ENCODE data around the gene EDIL3.
"Not testable (repeated sequence)": the region's sequence is repeated elsewhere in the genome, so short reads cannot be mapped to it uniquely, and the experiment has no call there.

The EDIL3 gene

DNA sequence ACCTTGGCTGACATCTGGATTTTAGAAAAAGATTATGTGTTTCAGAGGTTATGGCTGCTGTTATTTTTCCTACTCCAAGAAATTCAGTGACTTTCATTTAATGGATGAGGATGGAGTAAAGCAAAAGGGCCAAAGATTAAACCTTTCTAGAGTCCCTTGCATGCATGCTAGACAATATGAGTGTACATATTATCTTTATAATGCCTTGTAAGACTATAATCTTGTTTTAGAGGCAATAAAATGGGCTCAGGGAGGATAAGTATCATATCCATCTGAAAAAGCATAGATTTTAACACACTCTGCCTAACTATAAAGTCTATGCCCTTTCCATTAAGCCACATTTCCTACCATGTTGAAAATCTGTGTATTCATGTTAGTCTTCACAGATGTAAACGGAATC is 199.8 kb downstream of the EDIL3 start:
- Mint-ChIP-seq H3K4me3 (no peak overlapping the region), H3K36me3 (no peaks in the 10 kb centered on the region), H3K27ac (no peak overlapping the region), H3K9me3 (peaks cover 8% of the 10 kb centered on the region), H3K27me3 (no peaks in the 10 kb centered on the region), H3K4me1 (no peaks in the 10 kb centered on the region)
- DNase-seq (ENCODE audit: low spot score in 2 of 2) (no peak), ATAC-seq (ENCODE audit: low read depth) (no peak)

DNA sequence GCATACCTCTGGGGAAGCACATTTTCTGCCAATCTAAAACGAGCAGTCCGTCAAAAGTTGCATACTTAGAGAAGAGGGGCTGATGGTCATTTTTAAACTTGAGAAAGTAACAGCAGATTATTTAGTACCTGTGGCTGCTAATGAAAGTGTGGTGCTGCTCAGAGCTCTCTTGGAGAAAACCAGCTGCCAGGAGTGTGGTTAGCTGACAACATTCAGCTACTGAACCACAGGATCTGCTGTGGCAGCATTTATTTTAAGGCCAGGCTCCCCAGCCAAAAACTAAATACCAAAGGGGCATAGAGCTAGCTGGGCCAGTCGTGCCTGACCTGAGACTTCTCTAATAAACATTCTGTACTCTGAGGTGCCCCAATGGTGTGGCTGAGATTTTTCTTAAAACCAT is 203.6 kb downstream of the EDIL3 start:
- Mint-ChIP-seq H3K36me3 (no peaks in the 10 kb centered on the region), H3K9me3 (peaks cover 10% of the 10 kb centered on the region), H3K4me1 (no peaks in the 10 kb centered on the region), H3K27ac (no peak overlapping the region), H3K4me3 (no peak overlapping the region), H3K27me3 (no peaks in the 10 kb centered on the region)
- DNase-seq (ENCODE audit: low spot score in 2 of 2) = no peak
- ATAC-seq (ENCODE audit: low read depth) = no peak

DNA sequence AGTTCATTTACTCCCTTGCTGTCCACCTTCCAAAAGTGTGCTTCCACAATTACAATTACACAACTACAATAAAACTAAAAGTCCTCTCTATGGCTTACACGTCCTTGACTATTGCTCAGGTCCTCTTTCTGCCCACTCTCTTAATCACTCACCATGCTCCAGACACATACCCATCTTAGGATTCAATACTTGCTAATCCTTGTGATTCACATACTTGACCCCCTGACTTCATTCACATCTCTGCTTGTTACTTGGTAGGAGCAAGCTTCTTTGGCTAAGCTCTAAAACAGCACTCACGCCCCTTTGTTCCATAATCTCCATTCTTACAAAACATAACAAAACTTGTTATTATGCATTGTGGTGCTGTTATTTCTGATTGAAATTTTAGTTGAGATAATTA is 215.8 kb downstream of the EDIL3 start:
- no peak overlapping the region for H3K27ac Mint-ChIP-seq
- no peak overlapping the region for H3K4me3 Mint-ChIP-seq
- peaks cover 1% of the 10 kb centered on the region for H3K9me3 Mint-ChIP-seq
- H3K4me1 Mint-ChIP-seq = no peaks in the 10 kb centered on the region
- H3K36me3 Mint-ChIP-seq = no peaks in the 10 kb centered on the region
- H3K27me3 Mint-ChIP-seq = no peaks in the 10 kb centered on the region
- no peak for DNase-seq (ENCODE audit: low spot score in 2 of 2)
- no peak for ATAC-seq (ENCODE audit: low read depth)

DNA sequence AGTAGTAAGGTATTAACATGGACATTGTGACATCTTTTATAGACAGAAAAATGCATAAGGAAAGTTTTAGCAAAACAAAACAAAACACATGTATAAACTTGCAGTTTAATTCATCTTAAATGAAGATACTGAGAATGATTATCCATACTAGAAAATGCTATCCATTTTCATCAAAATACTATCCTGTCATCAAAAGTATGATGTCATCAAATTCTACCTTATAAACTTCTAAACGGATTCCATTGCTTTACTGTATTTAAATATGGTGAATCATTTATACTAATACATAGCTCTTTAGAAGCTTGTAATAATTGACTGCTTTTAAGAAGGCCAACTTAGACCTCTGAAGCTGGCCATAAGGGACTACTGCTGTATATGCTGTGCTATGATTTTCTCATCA is 221.0 kb downstream of the EDIL3 start:
- Mint-ChIP-seq H3K27me3 (no peaks in the 10 kb centered on the region), H3K4me3 (no peak overlapping the region), H3K4me1 (no peaks in the 10 kb centered on the region), H3K27ac (no peak overlapping the region), H3K9me3 (peaks cover 2% of the 10 kb centered on the region), H3K36me3 (no peaks in the 10 kb centered on the region)
- DNase-seq (ENCODE audit: low spot score in 2 of 2) = no peak
- no peak for ATAC-seq (ENCODE audit: low read depth)

DNA sequence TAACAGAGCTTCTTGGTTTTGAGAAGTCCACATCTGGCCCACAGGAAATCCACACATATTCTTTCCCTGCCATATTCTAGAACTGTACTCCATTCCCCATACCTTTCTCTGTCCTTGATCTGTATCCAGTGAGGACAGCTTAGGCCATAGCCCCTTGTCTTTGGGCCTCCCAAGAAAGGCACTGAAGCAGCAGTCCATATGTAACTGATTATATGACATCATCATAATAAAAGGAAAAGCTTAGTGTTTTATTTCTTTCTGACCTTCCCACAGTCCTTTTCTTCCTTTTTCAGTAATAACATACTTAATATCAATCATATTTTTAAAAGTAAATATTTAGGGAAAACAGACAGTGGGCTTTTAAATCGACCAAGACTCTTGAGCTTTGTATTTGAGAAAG is 222.0 kb downstream of the EDIL3 start:
- peaks cover 2% of the 10 kb centered on the region for H3K9me3 Mint-ChIP-seq

DNA sequence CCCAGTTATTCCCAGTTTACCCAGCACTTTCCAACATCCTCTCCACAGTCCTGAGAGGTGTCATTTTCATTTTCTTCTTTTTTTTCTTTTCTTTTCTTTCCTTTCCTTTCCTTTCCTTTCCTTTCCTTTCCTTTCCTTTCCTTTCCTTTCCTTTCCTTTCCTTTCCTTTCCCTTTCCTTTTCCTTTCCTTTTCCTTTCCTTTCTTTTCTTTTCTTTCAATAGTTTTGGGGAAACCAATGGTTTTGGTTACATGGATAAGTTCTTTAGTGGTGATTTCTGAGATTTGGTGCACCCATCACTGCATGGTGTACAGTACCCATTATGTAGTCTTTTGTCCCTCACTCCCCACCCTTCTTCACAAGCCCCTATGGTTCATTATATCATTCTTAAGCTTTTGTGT is 224.0 kb downstream of the EDIL3 start:
- not testable (repeated sequence) for H3K4me3 Mint-ChIP-seq

More for the DNA sequence above, 222.0 kb downstream of the EDIL3 start:
- H3K4me1 Mint-ChIP-seq = no peaks in the 10 kb centered on the region
- no peak overlapping the region for H3K27ac Mint-ChIP-seq
- no peaks in the 10 kb centered on the region for H3K27me3 Mint-ChIP-seq
- ATAC-seq (ENCODE audit: low read depth) (no peak), DNase-seq (ENCODE audit: low spot score in 2 of 2) (no peak)
- H3K36me3 Mint-ChIP-seq = no peaks in the 10 kb centered on the region
- H3K4me3 Mint-ChIP-seq = no peak overlapping the region

DNA sequence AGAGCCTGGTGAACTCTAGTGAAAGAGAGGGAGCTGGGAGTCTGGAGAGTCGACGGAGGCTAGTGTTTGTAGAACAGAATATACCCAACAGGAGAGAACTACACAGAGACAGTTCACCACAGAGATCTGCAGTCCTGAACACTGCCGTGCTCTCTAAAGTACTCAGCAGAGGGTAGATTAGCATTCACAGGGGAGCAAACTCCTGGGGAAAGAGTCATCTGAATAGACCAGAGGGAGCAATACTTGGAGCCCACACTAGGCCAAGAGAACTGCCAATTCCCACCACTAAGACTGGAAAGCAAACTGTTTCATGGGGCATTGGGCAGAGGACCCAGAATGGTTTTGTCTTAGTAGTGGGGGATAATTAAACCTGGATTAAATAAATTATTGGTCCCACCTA is 235.6 kb downstream of the EDIL3 start:
- H3K36me3 Mint-ChIP-seq = no peaks in the 10 kb centered on the region
- H3K4me3 Mint-ChIP-seq = no peak overlapping the region
- no peaks in the 10 kb centered on the region for H3K9me3 Mint-ChIP-seq
- H3K27me3 Mint-ChIP-seq = no peaks in the 10 kb centered on the region
- no peak for DNase-seq (ENCODE audit: low spot score in 2 of 2)
- H3K4me1 Mint-ChIP-seq = no peaks in the 10 kb centered on the region
- no peak for ATAC-seq (ENCODE audit: low read depth)
- H3K27ac Mint-ChIP-seq = no peak overlapping the region

More for the DNA sequence above, 224.0 kb downstream of the EDIL3 start:
- not testable (repeated sequence) for DNase-seq (ENCODE audit: low spot score in 2 of 2); H3K36me3 Mint-ChIP-seq; H3K27me3 Mint-ChIP-seq; H3K9me3 Mint-ChIP-seq; H3K4me1 Mint-ChIP-seq; ATAC-seq (ENCODE audit: low read depth); H3K27ac Mint-ChIP-seq

DNA sequence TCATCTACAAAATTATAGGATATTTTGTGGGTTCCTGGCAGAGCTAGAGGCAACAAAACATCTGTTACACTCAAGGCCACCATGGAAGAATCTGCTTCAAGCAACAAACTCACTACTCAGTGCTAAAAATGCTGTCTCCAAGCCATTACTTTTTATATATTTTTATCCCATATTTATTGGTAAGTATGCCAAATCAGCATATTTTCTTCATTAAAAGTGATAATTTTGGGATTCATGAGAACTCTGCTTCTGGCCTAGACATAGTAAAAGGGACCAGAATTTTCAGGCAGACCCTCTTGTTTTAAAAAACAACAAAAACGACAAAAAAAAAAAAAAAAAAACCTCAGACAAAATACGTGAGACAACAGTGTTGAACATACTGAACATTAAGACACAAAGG is 236.0 kb downstream of the EDIL3 start:
- no peak overlapping the region for H3K27ac Mint-ChIP-seq
- DNase-seq (ENCODE audit: low spot score in 2 of 2) (no peak), ATAC-seq (ENCODE audit: low read depth) (no peak)
- no peaks in the 10 kb centered on the region for H3K27me3 Mint-ChIP-seq
- no peaks in the 10 kb centered on the region for H3K36me3 Mint-ChIP-seq
- no peak overlapping the region for H3K4me3 Mint-ChIP-seq
- H3K9me3 Mint-ChIP-seq = no peaks in the 10 kb centered on the region
- no peaks in the 10 kb centered on the region for H3K4me1 Mint-ChIP-seq

DNA sequence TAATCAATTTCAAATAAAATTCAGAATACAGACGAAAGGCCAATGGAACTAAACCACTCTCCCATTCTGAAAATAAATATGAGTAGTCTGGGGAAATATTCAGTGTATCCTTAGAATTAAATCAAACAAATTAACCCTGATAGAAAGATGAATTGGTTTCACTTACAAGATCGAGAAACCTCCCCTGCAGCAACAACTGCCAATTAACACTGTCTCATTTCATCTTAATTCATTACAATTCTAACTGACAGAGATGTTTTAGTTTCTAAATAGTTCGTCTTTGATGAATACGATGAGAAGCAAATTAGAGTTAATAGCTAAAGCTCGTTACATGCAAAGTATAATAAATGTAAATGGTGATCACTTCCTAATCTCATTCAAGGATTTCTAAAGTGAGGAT is 247.1 kb downstream of the EDIL3 start:
- no peaks in the 10 kb centered on the region for H3K9me3 Mint-ChIP-seq
- no peak overlapping the region for H3K27ac Mint-ChIP-seq
- H3K36me3 Mint-ChIP-seq = no peaks in the 10 kb centered on the region
- H3K4me3 Mint-ChIP-seq = no peak overlapping the region
- DNase-seq (ENCODE audit: low spot score in 2 of 2) (no peak), ATAC-seq (ENCODE audit: low read depth) (no peak)
- no peaks in the 10 kb centered on the region for H3K4me1 Mint-ChIP-seq
- no peaks in the 10 kb centered on the region for H3K27me3 Mint-ChIP-seq

DNA sequence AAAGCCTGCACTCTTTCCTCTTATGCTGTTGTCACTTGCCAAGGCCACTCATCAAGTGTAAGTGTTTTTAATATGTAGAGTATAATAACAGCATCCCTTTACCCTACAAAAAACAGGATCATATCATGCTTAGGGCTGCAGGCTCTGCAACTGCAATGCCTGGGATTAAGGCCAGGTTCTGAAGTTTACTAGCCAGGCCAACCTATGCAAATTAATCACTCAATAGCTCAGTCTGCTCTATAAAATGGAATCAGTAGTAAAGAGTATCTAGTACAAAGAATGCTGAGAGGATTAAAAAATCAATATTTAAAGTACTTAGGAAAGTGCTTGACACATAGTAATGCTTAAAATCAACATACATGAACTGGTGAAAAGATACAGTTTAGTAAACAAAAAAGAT is 253.3 kb downstream of the EDIL3 start:
- DNase-seq (ENCODE audit: low spot score in 2 of 2) (no peak), ATAC-seq (ENCODE audit: low read depth) (no peak)
- no peak overlapping the region for H3K27ac Mint-ChIP-seq
- no peaks in the 10 kb centered on the region for H3K4me1 Mint-ChIP-seq
- H3K4me3 Mint-ChIP-seq = no peak overlapping the region
- no peaks in the 10 kb centered on the region for H3K36me3 Mint-ChIP-seq
- H3K9me3 Mint-ChIP-seq = peaks cover 2% of the 10 kb centered on the region
- H3K27me3 Mint-ChIP-seq = no peaks in the 10 kb centered on the region

DNA sequence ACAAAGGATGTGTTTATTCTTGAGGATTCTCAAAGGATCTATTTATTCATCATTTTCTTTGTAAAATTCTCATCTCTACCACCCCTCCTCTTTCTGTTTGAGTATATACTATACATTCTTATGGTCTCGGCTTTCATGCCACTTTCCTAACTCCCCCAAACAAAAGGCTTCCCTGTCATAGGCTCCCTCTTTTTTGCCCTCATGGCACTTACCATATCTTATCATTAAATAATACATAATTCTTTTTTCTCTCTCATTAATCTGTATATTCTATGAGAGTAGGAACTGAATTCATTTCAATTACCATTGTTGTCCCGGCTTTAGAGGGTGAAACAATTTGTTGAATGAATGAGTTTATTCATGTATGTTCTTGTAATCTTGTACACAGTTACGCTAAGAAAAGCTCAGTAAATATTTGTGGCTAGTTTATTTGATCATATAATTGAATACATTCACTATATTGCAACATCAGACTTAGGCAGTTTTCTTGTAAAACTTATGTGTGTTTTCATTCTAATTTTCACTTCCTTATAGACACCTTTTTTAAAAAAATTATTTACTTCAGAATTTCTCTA is 254.6 kb downstream of the EDIL3 start:
- DNase-seq (ENCODE audit: low spot score in 2 of 2) = no peak

DNA sequence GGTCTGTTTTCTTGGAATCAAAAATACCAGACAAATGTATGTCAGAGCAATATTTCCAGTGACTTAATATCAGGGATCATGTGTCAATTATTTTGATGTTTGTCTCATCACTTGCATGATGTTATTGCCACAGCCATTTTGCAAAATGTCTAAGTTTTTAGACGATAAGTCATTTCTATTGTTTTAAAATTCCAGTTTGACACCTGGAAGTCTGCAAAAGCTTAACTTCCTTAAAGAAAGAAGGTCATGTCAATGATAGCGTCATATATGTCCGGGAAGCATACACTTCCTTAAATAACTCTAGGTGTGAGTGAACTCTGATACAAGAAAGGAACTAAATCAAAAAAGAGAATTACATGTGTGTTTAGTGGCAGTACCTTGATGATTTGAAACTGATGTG is 259.5 kb downstream of the EDIL3 start:
- ATAC-seq (ENCODE audit: low read depth) (no peak), DNase-seq (ENCODE audit: low spot score in 2 of 2) (no peak)
- no peaks in the 10 kb centered on the region for H3K4me1 Mint-ChIP-seq
- H3K27me3 Mint-ChIP-seq = no peaks in the 10 kb centered on the region
- H3K4me3 Mint-ChIP-seq = no peak overlapping the region
- H3K9me3 Mint-ChIP-seq = peaks cover 3% of the 10 kb centered on the region
- no peaks in the 10 kb centered on the region for H3K36me3 Mint-ChIP-seq
- H3K27ac Mint-ChIP-seq = no peak overlapping the region

More for the DNA sequence above, 254.6 kb downstream of the EDIL3 start:
- Mint-ChIP-seq H3K36me3 (no peaks in the 10 kb centered on the region), H3K4me3 (no peak overlapping the region), H3K9me3 (peaks cover 2% of the 10 kb centered on the region), H3K27ac (no peak overlapping the region), H3K27me3 (no peaks in the 10 kb centered on the region), H3K4me1 (no peaks in the 10 kb centered on the region)
- no peak for ATAC-seq (ENCODE audit: low read depth)

DNA sequence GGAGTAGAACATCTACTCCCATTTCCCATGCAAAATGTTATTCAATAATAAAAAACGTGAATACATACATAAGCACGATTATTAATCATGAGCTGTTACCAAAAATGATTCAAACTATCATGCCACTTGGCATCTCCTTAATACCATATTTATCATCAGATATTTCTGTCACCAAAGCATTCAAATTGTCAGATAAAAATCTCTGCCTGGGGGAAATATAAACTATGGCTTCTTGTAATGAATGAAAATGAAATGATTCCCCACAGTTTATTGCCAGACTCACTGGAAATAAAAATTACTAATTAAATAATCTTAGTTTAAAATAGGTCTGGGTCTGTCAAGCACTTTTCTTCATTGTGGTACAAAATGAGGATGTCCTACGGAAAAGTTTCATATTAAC is 265.4 kb downstream of the EDIL3 start:
- DNase-seq (ENCODE audit: low spot score in 2 of 2) (no peak), ATAC-seq (ENCODE audit: low read depth) (no peak)
- Mint-ChIP-seq H3K27me3 (no peaks in the 10 kb centered on the region), H3K4me3 (no peak overlapping the region), H3K27ac (no peak overlapping the region), H3K36me3 (no peaks in the 10 kb centered on the region), H3K4me1 (no peaks in the 10 kb centered on the region), H3K9me3 (peaks cover 2% of the 10 kb centered on the region)

DNA sequence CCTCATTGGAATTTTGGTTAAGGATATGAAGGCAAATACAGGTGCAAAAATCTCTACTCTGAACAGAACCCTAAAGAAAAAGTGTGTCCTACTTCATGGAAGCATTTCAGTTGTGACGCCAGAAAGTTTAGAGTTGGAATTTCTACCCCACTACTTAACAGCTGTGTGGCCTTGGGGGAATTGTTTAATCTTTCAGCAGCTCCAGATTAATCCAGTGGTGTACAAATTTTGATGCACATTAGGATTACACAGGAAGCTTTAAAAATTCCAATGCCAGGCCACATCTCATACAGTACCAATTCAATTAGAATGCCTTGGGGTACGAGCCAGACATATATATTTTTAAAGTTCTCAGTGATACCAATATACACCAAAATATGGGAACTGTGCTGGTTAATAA is 266.1 kb downstream of the EDIL3 start:
- no peaks in the 10 kb centered on the region for H3K27me3 Mint-ChIP-seq
- H3K4me3 Mint-ChIP-seq = no peak overlapping the region
- ATAC-seq (ENCODE audit: low read depth) (no peak), DNase-seq (ENCODE audit: low spot score in 2 of 2) (no peak)
- H3K4me1 Mint-ChIP-seq = no peaks in the 10 kb centered on the region
- H3K27ac Mint-ChIP-seq = no peak overlapping the region
- H3K36me3 Mint-ChIP-seq = no peaks in the 10 kb centered on the region
- H3K9me3 Mint-ChIP-seq = peaks cover 2% of the 10 kb centered on the region

DNA sequence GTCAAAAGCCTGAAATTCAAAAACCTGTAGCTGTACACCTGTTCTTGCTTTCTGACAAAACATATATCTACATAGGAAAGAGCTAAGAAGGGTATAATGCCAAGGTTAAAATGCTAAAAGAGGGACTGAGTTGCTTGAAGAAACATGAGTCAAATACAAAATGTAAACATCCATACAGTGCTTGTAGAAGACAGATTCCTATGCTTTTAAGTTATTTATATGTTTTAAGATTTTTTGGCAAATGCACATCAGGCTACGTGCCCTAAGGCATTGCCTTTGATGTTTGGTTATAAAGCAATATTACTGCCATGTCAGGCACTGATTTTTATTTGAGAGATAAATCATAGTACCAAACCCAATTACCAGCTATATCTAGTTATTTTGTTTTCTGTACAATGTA is 269.0 kb downstream of the EDIL3 start:
- no peaks in the 10 kb centered on the region for H3K36me3 Mint-ChIP-seq

More for the DNA sequence above, 269.0 kb downstream of the EDIL3 start:
- Mint-ChIP-seq H3K27ac (no peak overlapping the region), H3K4me3 (no peak overlapping the region), H3K9me3 (peaks cover 5% of the 10 kb centered on the region), H3K27me3 (no peaks in the 10 kb centered on the region), H3K4me1 (no peaks in the 10 kb centered on the region)
- ATAC-seq (ENCODE audit: low read depth) (no peak), DNase-seq (ENCODE audit: low spot score in 2 of 2) (no peak)
